PC-3 (cell line): Measurements from ENCODE around the gene FLT1.

Experiments
- EZH2 ChIP-seq: fragments of 300-600 bp; sonication (generic); IDR thresholded peaks from one replicate; pipeline ENCODE4 v1.6.1; 2017; ENCODE audit warnings: antibody characterized with exemption, mild to moderate bottlenecking, low read length; ENCODE audit not compliant: unreplicated experiment
- TF ChIP-seq, protein P1 (sequence below): fragments of 300-600 bp; sonication (generic); conservative IDR thresholded peaks from 2 replicates; pipeline ENCODE4 v1.5.1; 2017; ENCODE audit warnings: antibody characterized with exemption, low read depth, mild to moderate bottlenecking, low read length

DNA sequence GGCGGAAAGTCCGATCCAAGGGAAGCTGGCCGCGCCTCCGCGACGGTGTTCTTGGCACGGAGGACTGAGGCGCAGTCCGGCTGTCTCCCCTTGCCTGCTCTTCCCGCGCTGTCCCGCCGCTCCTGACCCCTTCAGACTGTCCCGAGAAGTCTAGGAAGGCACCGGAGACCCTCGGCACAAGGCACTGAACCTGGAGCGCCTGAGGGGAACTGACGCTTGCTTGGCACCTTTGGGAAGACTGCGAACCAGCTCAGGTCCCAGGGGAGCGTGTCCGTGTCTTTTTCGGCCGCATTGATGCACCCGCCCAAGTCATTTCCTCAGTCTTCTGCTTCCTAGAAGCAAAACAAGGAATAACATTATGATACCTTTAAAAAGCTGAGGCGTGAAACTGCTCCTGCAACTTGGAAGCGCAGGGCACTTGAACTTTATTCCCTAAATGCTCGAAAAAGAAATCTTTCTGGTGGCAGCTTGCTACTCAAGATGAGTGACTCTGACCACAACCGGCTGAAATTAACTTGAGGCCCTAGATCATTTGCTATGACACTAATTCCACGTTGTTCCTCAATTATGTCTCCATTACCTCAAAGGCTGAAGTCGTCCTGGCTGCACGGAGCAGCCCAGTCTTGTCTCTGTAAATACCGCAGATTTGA lies 735 bp upstream of the FLT1 start:
- TF ChIP-seq, protein P1, sequence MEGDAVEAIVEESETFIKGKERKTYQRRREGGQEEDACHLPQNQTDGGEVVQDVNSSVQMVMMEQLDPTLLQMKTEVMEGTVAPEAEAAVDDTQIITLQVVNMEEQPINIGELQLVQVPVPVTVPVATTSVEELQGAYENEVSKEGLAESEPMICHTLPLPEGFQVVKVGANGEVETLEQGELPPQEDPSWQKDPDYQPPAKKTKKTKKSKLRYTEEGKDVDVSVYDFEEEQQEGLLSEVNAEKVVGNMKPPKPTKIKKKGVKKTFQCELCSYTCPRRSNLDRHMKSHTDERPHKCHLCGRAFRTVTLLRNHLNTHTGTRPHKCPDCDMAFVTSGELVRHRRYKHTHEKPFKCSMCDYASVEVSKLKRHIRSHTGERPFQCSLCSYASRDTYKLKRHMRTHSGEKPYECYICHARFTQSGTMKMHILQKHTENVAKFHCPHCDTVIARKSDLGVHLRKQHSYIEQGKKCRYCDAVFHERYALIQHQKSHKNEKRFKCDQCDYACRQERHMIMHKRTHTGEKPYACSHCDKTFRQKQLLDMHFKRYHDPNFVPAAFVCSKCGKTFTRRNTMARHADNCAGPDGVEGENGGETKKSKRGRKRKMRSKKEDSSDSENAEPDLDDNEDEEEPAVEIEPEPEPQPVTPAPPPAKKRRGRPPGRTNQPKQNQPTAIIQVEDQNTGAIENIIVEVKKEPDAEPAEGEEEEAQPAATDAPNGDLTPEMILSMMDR: no peak
- TF ChIP-seq EZH2: peak; percentile 27
